GM10266 (cell line): ENCODE results near the gene POLDIP2.

ENCODE experiments used
- DNase-seq: peaks from one replicate; pipeline ENCODE4 v3.0.0; 2012; ENCODE audit errors: extremely low spot score
- CTCF ChIP-seq: IDR thresholded peaks from 2 replicates; pipeline ENCODE4 v1.5.1; 2012; ENCODE audit warnings: mild to moderate bottlenecking, low read depth; ENCODE audit not compliant: control insufficient read depth, insufficient read depth; ENCODE audit errors: missing control alignments

Gene POLDIP2

GRCh38 chr17:28298449-28298848, 58.9 kb downstream of the POLDIP2 start:
- TF ChIP-seq CTCF, result no peak

More at GRCh38 chr17:28298449-28298848, 58.9 kb downstream of the POLDIP2 start:
- DNase-seq, result no peak
